SU-DHL-6 (cell line): ENCODE results near the gene MAP7.

ENCODE experiments used
- EZH2phosphoT487 ChIP-seq: fragments of 200-600 bp; sonication (generic), shearing (Covaris generic); conservative IDR thresholded peaks from 2 replicates; pipeline ENCODE4 v1.6.1; 2018; ENCODE audit warnings: mild to moderate bottlenecking, antibody characterized with exemption, low read length, moderate library complexity, mixed read lengths
- TF ChIP-seq, protein P1 (sequence below): fragments of 200-600 bp; sonication (generic); IDR thresholded peaks from one replicate; pipeline ENCODE4 v1.5.1; 2017; ENCODE audit warnings: antibody characterized with exemption, mild to moderate bottlenecking, low read length, moderate library complexity; ENCODE audit not compliant: insufficient read depth, poor library complexity, severe bottlenecking

DNA sequence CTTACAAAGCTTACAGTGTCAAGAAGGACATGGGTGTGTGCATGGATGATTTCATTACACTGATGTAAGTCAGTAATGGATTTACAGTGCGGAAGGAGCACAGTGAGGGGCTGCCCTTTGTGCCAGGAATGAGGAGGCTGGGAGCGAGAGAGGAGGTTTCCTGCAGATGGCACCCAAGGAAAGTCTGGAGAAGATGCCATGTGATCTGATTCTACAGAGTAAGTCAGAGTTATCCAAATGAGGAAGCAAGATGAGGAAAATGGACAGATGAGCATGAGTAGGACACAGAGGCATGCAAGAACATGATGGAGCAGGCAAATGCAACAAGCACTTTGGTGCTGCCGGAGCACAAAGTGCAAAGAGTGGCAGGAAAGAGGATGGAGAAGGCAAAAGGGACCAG is 29.7 kb downstream of the MAP7 start:
- TF ChIP-seq, protein P1, sequence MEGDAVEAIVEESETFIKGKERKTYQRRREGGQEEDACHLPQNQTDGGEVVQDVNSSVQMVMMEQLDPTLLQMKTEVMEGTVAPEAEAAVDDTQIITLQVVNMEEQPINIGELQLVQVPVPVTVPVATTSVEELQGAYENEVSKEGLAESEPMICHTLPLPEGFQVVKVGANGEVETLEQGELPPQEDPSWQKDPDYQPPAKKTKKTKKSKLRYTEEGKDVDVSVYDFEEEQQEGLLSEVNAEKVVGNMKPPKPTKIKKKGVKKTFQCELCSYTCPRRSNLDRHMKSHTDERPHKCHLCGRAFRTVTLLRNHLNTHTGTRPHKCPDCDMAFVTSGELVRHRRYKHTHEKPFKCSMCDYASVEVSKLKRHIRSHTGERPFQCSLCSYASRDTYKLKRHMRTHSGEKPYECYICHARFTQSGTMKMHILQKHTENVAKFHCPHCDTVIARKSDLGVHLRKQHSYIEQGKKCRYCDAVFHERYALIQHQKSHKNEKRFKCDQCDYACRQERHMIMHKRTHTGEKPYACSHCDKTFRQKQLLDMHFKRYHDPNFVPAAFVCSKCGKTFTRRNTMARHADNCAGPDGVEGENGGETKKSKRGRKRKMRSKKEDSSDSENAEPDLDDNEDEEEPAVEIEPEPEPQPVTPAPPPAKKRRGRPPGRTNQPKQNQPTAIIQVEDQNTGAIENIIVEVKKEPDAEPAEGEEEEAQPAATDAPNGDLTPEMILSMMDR, result no peak
- TF ChIP-seq EZH2phosphoT487, result no peak
